Thoracic aorta (tissue), 2 donors: Measurements from ENCODE around the gene PRPF31. TPM values are rescaled to one million over a fixed set of nuclear protein-coding genes. Genes with fewer than 3 reads are reported as not detected.

Source experiments
- ATAC-seq: fragments of 150-250 bp; one replicate; pipeline ENCODE4 v1.8.0; 2017; ENCODE audit warnings: low read depth; ENCODE audit not compliant: insufficient number of reproducible peaks, low FRiP score
- DNase-seq: peaks from one replicate; pipeline ENCODE4 v3.0.0-alpha.2; 2020; ENCODE audit warnings: low spot score
- H3K27ac ChIP-seq, 2 donors: fragments of 200-600 bp; sonication (generic); 1 replicate in 1 of 2; 2 replicates in 1 of 2; pipeline ENCODE4 v1.5.1; 2016; ENCODE audit warnings: mild to moderate bottlenecking in 2 of 2, moderate library complexity in 2 of 2
- H3K27me3 ChIP-seq: fragments of 200-600 bp; sonication (generic); replicated peaks from 2 replicates; pipeline ENCODE4 v1.6.0; 2016; ENCODE audit warnings: mild to moderate bottlenecking; ENCODE audit not compliant: insufficient read depth
- H3K36me3 ChIP-seq: fragments of 200-600 bp; sonication (generic); one replicate; pipeline ENCODE4 v1.5.1; 2016
- H3K4me1 ChIP-seq, 2 donors: fragments of 200-600 bp; sonication (generic); 1 replicate in 1 of 2; 2 replicates in 1 of 2; pipeline versions ENCODE4 v1.5.1 to v1.6.0; 2016; ENCODE audit warnings: low read depth in 2 of 2, mild to moderate bottlenecking in 1 of 2; ENCODE audit not compliant: control insufficient read depth in 1 of 2
- H3K4me3 ChIP-seq: fragments of 200-600 bp; sonication (generic); 2 replicates; pipeline ENCODE4 v1.5.1; 2016; ENCODE audit warnings: mild to moderate bottlenecking
- H3K9me3 ChIP-seq: fragments of 200-600 bp; sonication (generic); 2 replicates; pipeline ENCODE4 v1.5.1; 2016
- CTCF ChIP-seq: fragments of 200-600 bp; sonication (generic); IDR thresholded peaks from one replicate; pipeline ENCODE4 v1.5.1; 2019; ENCODE audit warnings: antibody characterized with exemption
- total RNA-seq, 2 donors: library from RNA; depleted of rRNA; stranded (reverse); fragments of >200 nt; gene quantifications; one replicate each; pipeline versions ENCODE4 v1.1.0 to v1.2.3, GENCODE V29; 2016

PRPF31 gene
- total RNA-seq, 2 donors from 2014 or later = 48.2 to 54.3 TPM

- no peak for DNase-seq
- Histone ChIP-seq H3K4me3 (peak overlapping the region; percentile 80), H3K27ac (peak overlapping the region in 1 of 2 donors; percentile 77), H3K36me3 (peaks cover 15% of the 10 kb centered on the region), H3K27me3 (peaks cover 4% of the 10 kb centered on the region), H3K9me3 (no peaks in the 10 kb centered on the region), H3K4me1 (peaks cover 16 to 29% of the 10 kb centered on the region in 2 donors)
- ATAC-seq = no peak
- no peak for TF ChIP-seq CTCF
These were observed 45.3 kb downstream of the PRPF31 start for GRCh38 chr19:54160854-54161253.

- no peaks in the 10 kb centered on the region for H3K9me3 ChIP-seq
- no peak overlapping the region for H3K27ac ChIP-seq
- DNase-seq (peak; percentile 40), ATAC-seq (no peak)
- peak overlapping the region; percentile 57 for H3K4me3 ChIP-seq
- peaks cover under 1% of the 10 kb centered on the region for H3K36me3 ChIP-seq
- H3K27me3 ChIP-seq = peaks cover 4% of the 10 kb centered on the region
- TF ChIP-seq CTCF = no peak
- H3K4me1 ChIP-seq = peaks cover 16 to 29% of the 10 kb centered on the region in 2 donors
These were observed 46.8 kb downstream of the PRPF31 start for GRCh38 chr19:54162241-54162805.

GRCh38 chr19:54162884-54163283 lies 47.3 kb downstream of the PRPF31 start:
- Histone ChIP-seq H3K4me3 (peak overlapping the region; percentile 57), H3K9me3 (no peaks in the 10 kb centered on the region), H3K4me1 (peaks cover 16 to 29% of the 10 kb centered on the region in 2 donors), H3K27me3 (peaks cover 4% of the 10 kb centered on the region), H3K36me3 (no peaks in the 10 kb centered on the region), H3K27ac (no peak overlapping the region)
- no peak for DNase-seq
- TF ChIP-seq CTCF = no peak
- ATAC-seq = no peak

- Histone ChIP-seq H3K4me1 (peaks cover 9 to 18% of the 10 kb centered on the region in 2 donors), H3K36me3 (no peaks in the 10 kb centered on the region), H3K27me3 (peaks cover 4% of the 10 kb centered on the region), H3K27ac (no peak overlapping the region), H3K4me3 (no peak overlapping the region), H3K9me3 (no peaks in the 10 kb centered on the region)
- no peak for DNase-seq
- ATAC-seq = no peak
- TF ChIP-seq CTCF = no peak
These were observed 49.0 kb downstream of the PRPF31 start for GRCh38 chr19:54164369-54165068.

GRCh38 chr19:54165222-54165621 lies 49.7 kb downstream of the PRPF31 start:
- peaks cover 8 to 17% of the 10 kb centered on the region in 2 donors for H3K4me1 ChIP-seq
- no peak for TF ChIP-seq CTCF
- H3K27ac ChIP-seq = no peak overlapping the region
- H3K36me3 ChIP-seq = no peaks in the 10 kb centered on the region
- no peak for DNase-seq
- no peak for ATAC-seq
- no peaks in the 10 kb centered on the region for H3K9me3 ChIP-seq
- H3K27me3 ChIP-seq = peaks cover 4% of the 10 kb centered on the region
- H3K4me3 ChIP-seq = no peak overlapping the region
